Panc1 (cell line): Measurements from ENCODE around the gene CPXM1. TPM values are rescaled to one million over a fixed set of nuclear protein-coding genes. Genes with fewer than 3 reads are reported as not detected.

ENCODE experiments used
- ATAC-seq: fragments of 200-7000 bp; cut with Tn5 transposase; 2 replicates; pipeline ENCODE4 v1.9.1; 2020; ENCODE audit warnings: mild to moderate bottlenecking, moderate library complexity
- BruUV-seq: library from RNA; stranded (reverse); fragments of 400-500 nt; replicated peaks from 2 replicates; lab custom pipeline; 2021; lab: Mats Ljungman, UMichigan
- CTCF ChIA-PET: fragments of 300-600 bp; sonication (Branson Sonifier 250); formaldehyde crosslinking; loops from one replicate; lab custom pipeline; 2022; ENCODE audit warnings: antibody characterized with exemption; lab: Charles Lee
- POLR2A ChIA-PET: fragments of 300-600 bp; sonication (Branson Sonifier 250); formaldehyde crosslinking; loops from one replicate; lab custom pipeline; 2022; ENCODE audit warnings: antibody characterized with exemption; lab: Charles Lee
- DNase-seq: peaks from one replicate; pipeline ENCODE4 v3.0.0-alpha.2; 2010; ENCODE audit warnings: low read depth, low spot score
- H3K27ac ChIP-seq: 2 replicates; pipeline ENCODE4 v1.5.1; 2011; ENCODE audit warnings: mild to moderate bottlenecking, low read length, inconsistent platforms
- H3K27me3 ChIP-seq: fragments of 200-500 bp; sonication (Bioruptor generic); 2 replicates; pipeline ENCODE4 v1.6.0; 2014; ENCODE audit warnings: low read length, inconsistent platforms; ENCODE audit not compliant: control insufficient read depth, insufficient read depth
- H3K36me3 ChIP-seq: fragments of 200-500 bp; sonication (Bioruptor generic); 2 replicates; pipeline ENCODE4 v1.5.1; 2014; ENCODE audit warnings: inconsistent platforms, mild to moderate bottlenecking, low read length, moderate library complexity; ENCODE audit not compliant: control insufficient read depth, insufficient read depth
- H3K4me1 ChIP-seq: 2 replicates; pipeline ENCODE4 v1.5.1; 2011; ENCODE audit warnings: inconsistent platforms, mild to moderate bottlenecking, low read length, moderate library complexity; ENCODE audit not compliant: control insufficient read depth, insufficient read depth
- H3K4me3 ChIP-seq, 2 experiments: 2 replicates each; pipeline ENCODE4 v1.5.1; 2011 to 2012; ENCODE audit warnings: low read depth in 2 of 2, low read length in 2 of 2, mild to moderate bottlenecking in 2 of 2, inconsistent platforms in 1 of 2, moderate library complexity in 1 of 2
- H3K9me3 ChIP-seq: fragments of 200-500 bp; sonication (Bioruptor generic); 2 replicates; pipeline ENCODE4 v1.5.1; 2014; ENCODE audit warnings: low read depth, mild to moderate bottlenecking, inconsistent platforms, low read length, moderate library complexity; ENCODE audit not compliant: control insufficient read depth, insufficient read depth
- POLR2AphosphoS5 ChIP-seq: IDR thresholded peaks from 2 replicates; pipeline ENCODE4 v1.6.1; 2012; ENCODE audit warnings: mild to moderate bottlenecking, low read depth, low read length, moderate library complexity
- SIN3A ChIP-seq: IDR thresholded peaks from 2 replicates; pipeline ENCODE4 v1.6.1; 2012; ENCODE audit warnings: low read depth, mild to moderate bottlenecking, low read length, moderate library complexity, borderline replicate concordance; ENCODE audit not compliant: insufficient read depth
- TCF7L2 ChIP-seq: IDR thresholded peaks from 2 replicates; pipeline ENCODE4 v1.6.1; 2011; ENCODE audit warnings: mild to moderate bottlenecking, low read depth, low read length, inconsistent platforms
- in situ Hi-C: cut with HindIII; loops from 2 replicates; pipeline ENCODE4 v1.10.0; 2016; ENCODE audit warnings: low sequenced_read_pairs, low pct_unique_long_range_greater_than_20kb
- intact Hi-C: fragments of 100-400 bp; cut with micrococcal nuclease; formaldehyde crosslinking; loops from one replicate; pipeline ENCODE4 v1.10.0; 2022; ENCODE audit not compliant: unreplicated experiment
- total RNA-seq: library from RNA; stranded (reverse); gene quantifications from one replicate; pipeline ENCODE4 v1.2.1, GENCODE V29; 2021; ENCODE audit not compliant: unreplicated experiment
- TF ChIP-seq, protein P1 (sequence below), 2 experiments: IDR thresholded peaks; 2 replicates each; pipeline ENCODE4 v1.6.1; 2011 to 2012; ENCODE audit warnings: low read depth in 2 of 2, control low read depth in 1 of 2, low read length in 1 of 2, mild to moderate bottlenecking in 1 of 2, moderate library complexity in 1 of 2; ENCODE audit not compliant: insufficient read depth in 1 of 2
- TF ChIP-seq, protein P2 (sequence below): fragments of 450-650 bp; IDR thresholded peaks from 2 replicates; pipeline ENCODE4 v1.5.1; 2017; ENCODE audit warnings: mild to moderate bottlenecking

The CPXM1 gene
- total RNA-seq, 1 experiment from 2014 or later: not detected

DNA sequence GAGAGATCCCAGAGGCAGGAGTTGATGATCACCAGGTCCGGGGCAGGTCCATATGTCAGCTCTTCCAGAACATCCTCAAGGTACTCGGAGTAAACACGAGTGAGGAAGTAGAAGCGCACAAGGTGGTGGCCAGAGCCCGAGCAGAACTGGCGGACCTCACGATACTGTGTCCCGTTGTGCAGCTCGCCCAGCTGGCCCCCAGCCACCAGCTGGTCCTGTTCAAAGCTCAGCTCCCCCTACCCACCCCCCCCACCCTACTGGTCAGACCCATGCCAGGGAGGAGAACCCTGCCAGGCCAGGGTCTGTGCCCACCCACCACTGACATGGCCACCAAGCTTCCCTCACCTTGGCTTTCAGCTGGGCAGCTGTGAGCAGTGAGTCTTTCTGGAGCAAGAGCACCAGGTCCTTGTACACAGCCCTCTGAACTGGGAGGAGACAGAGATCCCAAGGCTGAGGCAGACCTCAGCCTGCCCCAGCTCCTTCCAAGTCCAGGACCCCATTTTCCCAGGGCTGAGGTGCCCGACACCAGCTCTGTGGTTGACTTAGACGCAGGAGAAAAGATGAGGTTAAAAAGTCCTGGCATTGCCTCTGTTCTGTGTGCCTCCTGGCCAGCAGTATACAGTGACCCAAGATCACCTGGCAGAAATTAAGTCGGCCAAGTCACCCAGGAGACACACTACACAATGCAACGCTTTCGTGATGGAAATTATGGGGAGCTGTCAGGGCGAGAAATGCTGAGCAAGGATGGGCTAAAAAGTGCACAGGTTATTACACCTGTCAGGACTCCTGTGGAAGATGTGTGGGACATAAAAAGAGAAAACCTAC, 38.6 kb upstream of the CPXM1 start:
- TSS peak; percentile 59 for BruUV-seq
- H3K4me1 ChIP-seq: no peaks in the 10 kb centered on the region
- DNase-seq (no peak), ATAC-seq (no peak)
- H3K27me3 ChIP-seq: no peaks in the 10 kb centered on the region
- H3K36me3 ChIP-seq: no peaks in the 10 kb centered on the region
- POLR2A ChIA-PET: interaction anchor here (0.5 kb wide), 2 partner anchors 88 to 187 kb away, joined by 4 to 6 read pairs; no protein-coding TSS in a partner anchor
- H3K4me3 ChIP-seq: peak overlapping the region in 1 of 2 experiments; percentile 85; a peak in 1 of 4 replicates
- no peaks in the 10 kb centered on the region for H3K9me3 ChIP-seq
- no peak overlapping the region; the same call in 1 of the 2 replicates for H3K27ac ChIP-seq
- no peak for TF ChIP-seq SIN3A
- no peak for TF ChIP-seq TCF7L2
- TF ChIP-seq, protein P1, sequence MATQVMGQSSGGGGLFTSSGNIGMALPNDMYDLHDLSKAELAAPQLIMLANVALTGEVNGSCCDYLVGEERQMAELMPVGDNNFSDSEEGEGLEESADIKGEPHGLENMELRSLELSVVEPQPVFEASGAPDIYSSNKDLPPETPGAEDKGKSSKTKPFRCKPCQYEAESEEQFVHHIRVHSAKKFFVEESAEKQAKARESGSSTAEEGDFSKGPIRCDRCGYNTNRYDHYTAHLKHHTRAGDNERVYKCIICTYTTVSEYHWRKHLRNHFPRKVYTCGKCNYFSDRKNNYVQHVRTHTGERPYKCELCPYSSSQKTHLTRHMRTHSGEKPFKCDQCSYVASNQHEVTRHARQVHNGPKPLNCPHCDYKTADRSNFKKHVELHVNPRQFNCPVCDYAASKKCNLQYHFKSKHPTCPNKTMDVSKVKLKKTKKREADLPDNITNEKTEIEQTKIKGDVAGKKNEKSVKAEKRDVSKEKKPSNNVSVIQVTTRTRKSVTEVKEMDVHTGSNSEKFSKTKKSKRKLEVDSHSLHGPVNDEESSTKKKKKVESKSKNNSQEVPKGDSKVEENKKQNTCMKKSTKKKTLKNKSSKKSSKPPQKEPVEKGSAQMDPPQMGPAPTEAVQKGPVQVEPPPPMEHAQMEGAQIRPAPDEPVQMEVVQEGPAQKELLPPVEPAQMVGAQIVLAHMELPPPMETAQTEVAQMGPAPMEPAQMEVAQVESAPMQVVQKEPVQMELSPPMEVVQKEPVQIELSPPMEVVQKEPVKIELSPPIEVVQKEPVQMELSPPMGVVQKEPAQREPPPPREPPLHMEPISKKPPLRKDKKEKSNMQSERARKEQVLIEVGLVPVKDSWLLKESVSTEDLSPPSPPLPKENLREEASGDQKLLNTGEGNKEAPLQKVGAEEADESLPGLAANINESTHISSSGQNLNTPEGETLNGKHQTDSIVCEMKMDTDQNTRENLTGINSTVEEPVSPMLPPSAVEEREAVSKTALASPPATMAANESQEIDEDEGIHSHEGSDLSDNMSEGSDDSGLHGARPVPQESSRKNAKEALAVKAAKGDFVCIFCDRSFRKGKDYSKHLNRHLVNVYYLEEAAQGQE (IDR thresholded peaks at IDR 0.05; ENCODE audit: insufficient read depth in 1 of 2, low read depth in 2 of 2, low read length in 1 of 2): no peak
- TF ChIP-seq POLR2AphosphoS5: no peak
- TF ChIP-seq, protein P2, sequence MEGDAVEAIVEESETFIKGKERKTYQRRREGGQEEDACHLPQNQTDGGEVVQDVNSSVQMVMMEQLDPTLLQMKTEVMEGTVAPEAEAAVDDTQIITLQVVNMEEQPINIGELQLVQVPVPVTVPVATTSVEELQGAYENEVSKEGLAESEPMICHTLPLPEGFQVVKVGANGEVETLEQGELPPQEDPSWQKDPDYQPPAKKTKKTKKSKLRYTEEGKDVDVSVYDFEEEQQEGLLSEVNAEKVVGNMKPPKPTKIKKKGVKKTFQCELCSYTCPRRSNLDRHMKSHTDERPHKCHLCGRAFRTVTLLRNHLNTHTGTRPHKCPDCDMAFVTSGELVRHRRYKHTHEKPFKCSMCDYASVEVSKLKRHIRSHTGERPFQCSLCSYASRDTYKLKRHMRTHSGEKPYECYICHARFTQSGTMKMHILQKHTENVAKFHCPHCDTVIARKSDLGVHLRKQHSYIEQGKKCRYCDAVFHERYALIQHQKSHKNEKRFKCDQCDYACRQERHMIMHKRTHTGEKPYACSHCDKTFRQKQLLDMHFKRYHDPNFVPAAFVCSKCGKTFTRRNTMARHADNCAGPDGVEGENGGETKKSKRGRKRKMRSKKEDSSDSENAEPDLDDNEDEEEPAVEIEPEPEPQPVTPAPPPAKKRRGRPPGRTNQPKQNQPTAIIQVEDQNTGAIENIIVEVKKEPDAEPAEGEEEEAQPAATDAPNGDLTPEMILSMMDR: no peak
- CTCF ChIA-PET: no interaction called here
- intact Hi-C loops (no loop called here), in situ Hi-C loops (no loop called here)

DNA sequence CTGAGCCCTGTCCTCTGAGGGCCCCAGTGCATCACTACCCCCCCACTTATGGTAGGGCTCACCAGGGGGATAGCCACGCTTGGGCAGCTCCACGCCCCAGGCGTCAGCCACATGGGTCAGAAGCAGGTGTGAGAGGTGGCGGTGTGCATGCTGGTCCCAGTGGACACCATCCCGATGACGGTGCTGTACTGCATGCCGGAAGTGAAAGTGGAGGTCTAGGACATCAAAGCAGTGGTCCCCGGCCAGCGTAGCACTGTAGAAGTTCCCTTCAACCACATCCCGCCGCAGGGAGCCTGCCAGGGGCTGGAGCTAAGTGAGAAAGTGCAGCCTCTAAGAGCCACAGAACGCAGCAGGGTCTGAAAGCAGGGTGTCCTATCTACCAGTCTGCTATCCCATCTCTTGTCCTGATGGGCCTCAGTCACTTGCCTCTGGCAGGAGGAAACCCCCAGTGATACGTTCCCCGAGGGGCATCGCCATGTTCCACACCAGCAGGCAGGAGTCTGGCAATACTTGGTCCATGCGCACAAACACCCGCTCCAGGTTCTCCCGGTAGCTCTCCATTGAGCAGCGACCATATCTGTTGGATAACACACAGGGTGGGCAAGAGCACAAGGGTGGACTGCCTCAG, 37.9 kb upstream of the CPXM1 start:
- BruUV-seq: no TSS peak
- Histone ChIP-seq H3K9me3 (no peaks in the 10 kb centered on the region), H3K36me3 (no peaks in the 10 kb centered on the region), H3K4me1 (no peaks in the 10 kb centered on the region), H3K4me3 (no peak overlapping the region), H3K27me3 (no peaks in the 10 kb centered on the region), H3K27ac (no peak overlapping the region)
- CTCF ChIA-PET: interaction anchor here (0.6 kb wide), 1 partner anchor 78 kb away, joined by 5 read pairs; no protein-coding TSS in a partner anchor
- intact Hi-C loops (no loop called here), in situ Hi-C loops (no loop called here)
- TF ChIP-seq, protein P2: no peak
- TF ChIP-seq TCF7L2: no peak
- no peak for ATAC-seq
- POLR2A ChIA-PET: interaction anchor here (0.5 kb wide), 1 partner anchor 187 kb away, joined by 4 read pairs; no protein-coding TSS in a partner anchor
- no peak for DNase-seq
